Sigmoid colon (tissue), 3 donors: ENCODE results near the gene PIGH.

Source experiments
- POLR2A ChIP-seq, 2 donors: fragments of 450-650 bp; IDR thresholded peaks; one replicate each; pipeline ENCODE4 v1.6.1; 2016; ENCODE audit warnings: antibody characterized with exemption in 2 of 2, mild to moderate bottlenecking in 2 of 2, moderate library complexity in 2 of 2
- TF ChIP-seq, protein P1 (sequence below), 4 experiments: fragments of 450-650 bp in 3 of 4; fragments of 200-600 bp in 1 of 4; IDR thresholded peaks; one replicate each; pipeline ENCODE4 v1.5.1; 2016 to 2019; ENCODE audit warnings: antibody characterized with exemption in 4 of 4, mild to moderate bottlenecking in 3 of 4, moderate library complexity in 2 of 4

DNA sequence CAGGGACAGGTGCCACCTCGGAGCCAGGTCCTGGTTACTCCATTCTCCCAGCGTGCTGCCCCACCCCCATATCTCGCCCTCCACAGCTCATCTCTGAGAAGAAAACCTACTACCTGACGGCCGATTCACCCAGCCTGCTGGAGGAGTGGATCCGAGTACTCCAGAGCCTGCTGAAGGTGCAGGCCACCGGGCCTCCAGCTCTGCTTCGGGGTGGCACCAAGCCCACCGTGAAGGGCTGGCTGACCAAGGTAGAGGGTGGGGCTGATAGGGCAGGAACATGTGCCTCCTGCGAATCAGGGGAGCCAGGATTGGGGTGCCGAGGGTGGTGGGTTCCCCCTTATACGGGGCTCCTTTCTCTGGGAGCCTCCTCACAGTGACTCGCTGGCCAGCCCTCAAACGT lies 25.9 kb downstream of the PIGH start:
- TF ChIP-seq POLR2A (IDR thresholded peaks at IDR 0.05): no peak
- TF ChIP-seq, protein P1, sequence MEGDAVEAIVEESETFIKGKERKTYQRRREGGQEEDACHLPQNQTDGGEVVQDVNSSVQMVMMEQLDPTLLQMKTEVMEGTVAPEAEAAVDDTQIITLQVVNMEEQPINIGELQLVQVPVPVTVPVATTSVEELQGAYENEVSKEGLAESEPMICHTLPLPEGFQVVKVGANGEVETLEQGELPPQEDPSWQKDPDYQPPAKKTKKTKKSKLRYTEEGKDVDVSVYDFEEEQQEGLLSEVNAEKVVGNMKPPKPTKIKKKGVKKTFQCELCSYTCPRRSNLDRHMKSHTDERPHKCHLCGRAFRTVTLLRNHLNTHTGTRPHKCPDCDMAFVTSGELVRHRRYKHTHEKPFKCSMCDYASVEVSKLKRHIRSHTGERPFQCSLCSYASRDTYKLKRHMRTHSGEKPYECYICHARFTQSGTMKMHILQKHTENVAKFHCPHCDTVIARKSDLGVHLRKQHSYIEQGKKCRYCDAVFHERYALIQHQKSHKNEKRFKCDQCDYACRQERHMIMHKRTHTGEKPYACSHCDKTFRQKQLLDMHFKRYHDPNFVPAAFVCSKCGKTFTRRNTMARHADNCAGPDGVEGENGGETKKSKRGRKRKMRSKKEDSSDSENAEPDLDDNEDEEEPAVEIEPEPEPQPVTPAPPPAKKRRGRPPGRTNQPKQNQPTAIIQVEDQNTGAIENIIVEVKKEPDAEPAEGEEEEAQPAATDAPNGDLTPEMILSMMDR (IDR thresholded peaks at IDR 0.05): no peak
